Measurements from ENCODE around the gene PSMB8. TPM values are rescaled to one million over a fixed set of nuclear protein-coding genes. Genes with fewer than 3 reads are reported as not detected.

PSMB8 gene
- total RNA-seq, 1 experiment from 2014 or later: 13.8 TPM

- POLR2A ChIA-PET: interaction anchor here (3.6 kb wide), 1 partner anchor 11 kb away, joined by 28 read pairs; the partner anchor contains the start of gene PSMB8
- Mint-ChIP-seq H3K4me1 (peaks cover 15% of the 10 kb centered on the region), H3K36me3 (peaks cover 2% of the 10 kb centered on the region), H3K27ac (no peak overlapping the region), H3K4me3 (no peak overlapping the region; the same call in 1 of the 2 replicates), H3K9me3 (no peaks in the 10 kb centered on the region), H3K27me3 (ENCODE audit: low read depth) (peaks cover 84% of the 10 kb centered on the region)
- no peak for DNase-seq (ENCODE audit: low spot score)
- no peak for ATAC-seq
- TF ChIP-seq ZMAT4 (CRISPR knock-in tag; IDR thresholded peaks at IDR 0.05): no peak
- no peak for TF ChIP-seq ATF1 (CRISPR knock-in tag; IDR thresholded peaks at IDR 0.05)
- TF ChIP-seq TP53 (CRISPR knock-in tag; IDR thresholded peaks at IDR 0.05): no peak
- no peak for TF ChIP-seq JUN (CRISPR knock-in tag; IDR thresholded peaks at IDR 0.05)
- TF ChIP-seq EMX1 (CRISPR knock-in tag; IDR thresholded peaks at IDR 0.05): no peak
- TF ChIP-seq TEAD4 (CRISPR knock-in tag; IDR thresholded peaks at IDR 0.05): no peak
- TF ChIP-seq FOXP1 (CRISPR knock-in tag; IDR thresholded peaks at IDR 0.05; ENCODE audit: borderline replicate concordance): no peak
- no peak for TF ChIP-seq ZNF396 (CRISPR knock-in tag; IDR thresholded peaks at IDR 0.05; ENCODE audit: borderline replicate concordance)
- TF ChIP-seq STAT6 (CRISPR knock-in tag; conservative IDR thresholded peaks at IDR 0.05; ENCODE audit: low read depth): no peak
- no peak for TF ChIP-seq AFF4 (CRISPR knock-in tag; IDR thresholded peaks at IDR 0.05; ENCODE audit: borderline replicate concordance)
- no peak for TF ChIP-seq FOXJ3 (CRISPR knock-in tag; IDR thresholded peaks at IDR 0.05; ENCODE audit: borderline replicate concordance)
- CTCF ChIA-PET: interaction anchor here (1.0 to 9.4 kb wide), 6 partner anchors 11 to 129 kb away, joined by 3 to 291 read pairs (median 28); partner anchors contain the start of genes PSMB8 and TAP2
Measured at GRCh38 chr6:32855467-32856174, 11.8 kb upstream of the PSMB8 start.

GRCh38 chr6:32854376-32855178, 10.7 kb upstream of the PSMB8 start:
- DNase-seq (ENCODE audit: low spot score) (no peak), ATAC-seq (no peak)
- CTCF ChIA-PET: interaction anchor here (0.9 to 9.4 kb wide), 9 partner anchors 10 to 130 kb away, joined by 3 to 291 read pairs (median 7); partner anchors contain the start of genes PSMB8 and TAP2
- no peaks in the 10 kb centered on the region for H3K9me3 Mint-ChIP-seq
- H3K4me3 Mint-ChIP-seq: peak overlapping the region; percentile 88
- no peak overlapping the region for H3K27ac Mint-ChIP-seq
- peaks cover 14% of the 10 kb centered on the region for H3K4me1 Mint-ChIP-seq
- POLR2A ChIA-PET: interaction anchor here (1.8 to 3.6 kb wide), 3 partner anchors 10 to 40 kb away, joined by 8 to 28 read pairs (median 16); partner anchors contain the start of genes PSMB8 and TAP2
- peaks cover 9% of the 10 kb centered on the region for H3K36me3 Mint-ChIP-seq
- TF ChIP-seq ZNF263 (CRISPR knock-in tag; IDR thresholded peaks at IDR 0.05; ENCODE audit: low read depth) (0 out of 2 replicates have a peak, but pooled peaks have one; percentile 8), FOXK1 (CRISPR knock-in tag; IDR thresholded peaks at IDR 0.05) (no peak), NFATC4 (CRISPR knock-in tag; IDR thresholded peaks at IDR 0.05) (no peak)
- peaks cover 92% of the 10 kb centered on the region for H3K27me3 Mint-ChIP-seq (ENCODE audit: low read depth)
